ENCODE data around the gene HNF1A. TPM values are rescaled to one million over a fixed set of nuclear protein-coding genes. Genes with fewer than 3 reads are reported as not detected.
A peak's percentile ranks its signal among the peaks of the same experiment; 100 is the strongest.

The HNF1A gene
- total and polyA plus RNA-seq, 2 of the 13 experiments (the other 11 are each of a cell fraction or from before 2014, with no cell fraction given) = 13.4 to 34.7 TPM

DNA sequence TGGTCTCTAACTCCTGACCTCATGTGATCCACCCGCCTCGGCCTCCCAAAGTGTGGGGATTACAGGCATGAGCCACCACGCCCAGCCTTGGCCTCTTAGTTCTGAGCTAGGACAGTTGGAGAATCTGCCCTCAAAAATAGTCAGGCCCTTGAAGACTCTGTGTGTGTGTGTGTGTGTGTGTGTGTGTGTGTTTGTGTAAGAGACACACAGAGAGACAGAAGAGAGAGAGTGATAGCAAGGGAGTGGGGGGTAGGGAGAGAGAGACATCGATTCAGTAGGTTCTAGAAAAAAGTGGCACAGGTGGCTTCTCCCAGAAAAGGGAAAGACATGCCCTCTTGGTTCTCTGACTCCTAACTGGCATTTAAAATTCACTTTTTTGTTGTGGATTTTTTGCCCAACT, 5.4 kb downstream of the HNF1A start (continued):
- TF ChIP-seq, protein P1, sequence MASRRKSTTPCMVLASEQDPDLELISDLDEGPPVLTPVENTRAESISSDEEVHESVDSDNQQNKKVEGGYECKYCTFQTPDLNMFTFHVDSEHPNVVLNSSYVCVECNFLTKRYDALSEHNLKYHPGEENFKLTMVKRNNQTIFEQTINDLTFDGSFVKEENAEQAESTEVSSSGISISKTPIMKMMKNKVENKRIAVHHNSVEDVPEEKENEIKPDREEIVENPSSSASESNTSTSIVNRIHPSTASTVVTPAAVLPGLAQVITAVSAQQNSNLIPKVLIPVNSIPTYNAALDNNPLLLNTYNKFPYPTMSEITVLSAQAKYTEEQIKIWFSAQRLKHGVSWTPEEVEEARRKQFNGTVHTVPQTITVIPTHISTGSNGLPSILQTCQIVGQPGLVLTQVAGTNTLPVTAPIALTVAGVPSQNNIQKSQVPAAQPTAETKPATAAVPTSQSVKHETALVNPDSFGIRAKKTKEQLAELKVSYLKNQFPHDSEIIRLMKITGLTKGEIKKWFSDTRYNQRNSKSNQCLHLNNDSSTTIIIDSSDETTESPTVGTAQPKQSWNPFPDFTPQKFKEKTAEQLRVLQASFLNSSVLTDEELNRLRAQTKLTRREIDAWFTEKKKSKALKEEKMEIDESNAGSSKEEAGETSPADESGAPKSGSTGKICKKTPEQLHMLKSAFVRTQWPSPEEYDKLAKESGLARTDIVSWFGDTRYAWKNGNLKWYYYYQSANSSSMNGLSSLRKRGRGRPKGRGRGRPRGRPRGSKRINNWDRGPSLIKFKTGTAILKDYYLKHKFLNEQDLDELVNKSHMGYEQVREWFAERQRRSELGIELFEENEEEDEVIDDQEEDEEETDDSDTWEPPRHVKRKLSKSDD (CRISPR knock-in tag; IDR thresholded peaks at IDR 0.05; ENCODE audit: low read depth) = 0 out of 2 replicates have a peak, but pooled peaks have one; percentile 15
- no peak for TF ChIP-seq GATAD1 (CRISPR knock-in tag; IDR thresholded peaks at IDR 0.05)

DNA sequence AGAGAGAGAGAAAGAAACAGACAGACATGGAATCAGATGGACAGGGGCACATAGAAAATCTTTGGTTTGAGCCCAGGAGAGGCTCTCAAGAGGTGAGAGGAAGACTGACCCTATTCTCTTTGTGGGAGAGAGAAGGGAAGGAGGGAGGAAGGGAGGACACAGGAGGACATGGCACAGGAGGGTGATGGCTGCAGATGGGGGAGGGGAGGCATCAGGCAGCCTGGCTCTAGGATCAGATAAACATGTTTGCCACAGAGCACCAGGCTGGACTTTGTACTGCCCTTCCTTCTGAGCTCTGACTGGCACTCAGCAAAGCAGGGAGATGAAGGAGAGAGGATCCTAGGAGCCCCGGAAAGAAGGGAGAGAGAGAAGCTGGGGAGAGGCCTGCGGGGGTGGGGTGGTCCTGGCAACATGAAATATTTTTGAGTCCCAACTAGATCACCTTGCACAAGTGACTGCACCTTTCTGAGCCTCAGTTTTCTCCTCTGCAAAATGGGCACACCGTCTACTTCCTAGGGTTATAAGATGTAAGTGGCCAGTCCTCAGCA, 6.1 kb downstream of the HNF1A start:
- no peak overlapping the region for H2AFZ ChIP-seq (ENCODE audit: low read length)
- H3K4me1 ChIP-seq (ENCODE audit: insufficient read depth, low read length) = peaks cover 50% of the 10 kb centered on the region
- H3K4me3 ChIP-seq (replicated peaks in 1 of 3; ENCODE audit: insufficient read depth in 1 of 3, low read depth in 2 of 3, low read length in 3 of 3) = peak overlapping the region in 1 of 3 experiments; percentile 35; a peak in 1 of 6 replicates
- no peaks in the 10 kb centered on the region for H3K9me3 ChIP-seq (ENCODE audit: low read length)
- CTCF ChIA-PET (ENCODE audit: low intra/inter-chr PET ratio, low total read pairs) = no interaction called here
- FAIRE-seq (peak; percentile 73), ATAC-seq (peak; percentile 9), DNase-seq (ENCODE audit: low spot score) (peak; percentile 87)
- H4K20me1 ChIP-seq (ENCODE audit: insufficient read depth, low read length) = no peaks in the 10 kb centered on the region
- intact Hi-C loops (cut with micrococcal nuclease; ENCODE audit: unreplicated experiment) (no loop called here), in situ Hi-C loops (cut with HindIII; ENCODE audit: extremely low pct_ligation_motif_present, low pct_unique_long_range_greater_than_20kb) (no loop called here)
- H3K27ac ChIP-seq (ENCODE audit: extremely low read length, insufficient read depth, low read length) = peak overlapping the region; percentile 75
- peaks cover 11 to 23% of the 10 kb centered on the region in 2 experiments for H3K36me3 ChIP-seq (replicated peaks in 1 of 2; ENCODE audit: control insufficient read depth in 1 of 2, insufficient read depth in 2 of 2, low read length in 2 of 2)
- peak overlapping the region; percentile 54 for H3K9ac ChIP-seq (ENCODE audit: insufficient read depth, low read depth, low read length)
- POLR2A ChIA-PET = interaction anchor here (0.9 to 6.9 kb wide), 9 partner anchors 9 to 26 kb away, joined by 3 to 99 read pairs (median 9); no protein-coding TSS in a partner anchor
- 48% methylated on average over 3 of the region's 3 CpGs for WGBS (ENCODE audit: low lambda C conversion rate)
- BruUV-seq (replicated peaks) = no TSS peak
- H3K79me2 ChIP-seq (ENCODE audit: insufficient read depth, low read length) = peaks cover 48% of the 10 kb centered on the region
- H3K27me3 ChIP-seq (ENCODE audit: control insufficient read depth in 1 of 2, insufficient read depth in 2 of 2, low read length in 2 of 2) = no peaks in the 10 kb centered on the region; a peak in 1 of 5 replicates
- H3K4me2 ChIP-seq (ENCODE audit: low read depth, low read length) = peak overlapping the region; percentile 71
- TF ChIP-seq NFIB (CRISPR knock-in tag; IDR thresholded peaks at IDR 0.05; ENCODE audit: borderline replicate concordance) (no peak), ARNTL (CRISPR knock-in tag; IDR thresholded peaks at IDR 0.05) (no peak), GTF2F1 (IDR thresholded peaks at IDR 0.05; ENCODE audit: low read length) (no peak), ZNF773 (CRISPR knock-in tag; IDR thresholded peaks at IDR 0.05; ENCODE audit: borderline replicate concordance) (no peak), HDAC2 (CRISPR knock-in tag; IDR thresholded peaks at IDR 0.05) (peak; percentile 56), ZBTB21 (CRISPR knock-in tag; IDR thresholded peaks at IDR 0.05) (no peak), SATB2 (CRISPR knock-in tag; IDR thresholded peaks at IDR 0.05) (no peak), ZSCAN22 (CRISPR knock-in tag; IDR thresholded peaks at IDR 0.05) (no peak), ZZZ3 (CRISPR knock-in tag; IDR thresholded peaks at IDR 0.05; ENCODE audit: borderline replicate concordance) (no peak), ZNF781 (CRISPR knock-in tag; IDR thresholded peaks at IDR 0.05; ENCODE audit: borderline replicate concordance, not compliant biosample characterization) (no peak), RBFOX2 (IDR thresholded peaks at IDR 0.05; ENCODE audit: low read depth, low read length) (peak; percentile 52; the same call in 1 of the 2 replicates), ESRRA (CRISPR knock-in tag; IDR thresholded peaks at IDR 0.05; ENCODE audit: low read depth) (no peak), U2AF2 (IDR thresholded peaks at IDR 0.05; ENCODE audit: low read depth, low read length) (no peak)
- TF ChIP-seq, protein P2, sequence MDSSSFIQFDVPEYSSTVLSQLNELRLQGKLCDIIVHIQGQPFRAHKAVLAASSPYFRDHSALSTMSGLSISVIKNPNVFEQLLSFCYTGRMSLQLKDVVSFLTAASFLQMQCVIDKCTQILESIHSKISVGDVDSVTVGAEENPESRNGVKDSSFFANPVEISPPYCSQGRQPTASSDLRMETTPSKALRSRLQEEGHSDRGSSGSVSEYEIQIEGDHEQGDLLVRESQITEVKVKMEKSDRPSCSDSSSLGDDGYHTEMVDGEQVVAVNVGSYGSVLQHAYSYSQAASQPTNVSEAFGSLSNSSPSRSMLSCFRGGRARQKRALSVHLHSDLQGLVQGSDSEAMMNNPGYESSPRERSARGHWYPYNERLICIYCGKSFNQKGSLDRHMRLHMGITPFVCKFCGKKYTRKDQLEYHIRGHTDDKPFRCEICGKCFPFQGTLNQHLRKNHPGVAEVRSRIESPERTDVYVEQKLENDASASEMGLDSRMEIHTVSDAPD (CRISPR knock-in tag; IDR thresholded peaks at IDR 0.05) = 0 out of 2 replicates have a peak, but pooled peaks have one; percentile 37
- TF ChIP-seq, protein P3, sequence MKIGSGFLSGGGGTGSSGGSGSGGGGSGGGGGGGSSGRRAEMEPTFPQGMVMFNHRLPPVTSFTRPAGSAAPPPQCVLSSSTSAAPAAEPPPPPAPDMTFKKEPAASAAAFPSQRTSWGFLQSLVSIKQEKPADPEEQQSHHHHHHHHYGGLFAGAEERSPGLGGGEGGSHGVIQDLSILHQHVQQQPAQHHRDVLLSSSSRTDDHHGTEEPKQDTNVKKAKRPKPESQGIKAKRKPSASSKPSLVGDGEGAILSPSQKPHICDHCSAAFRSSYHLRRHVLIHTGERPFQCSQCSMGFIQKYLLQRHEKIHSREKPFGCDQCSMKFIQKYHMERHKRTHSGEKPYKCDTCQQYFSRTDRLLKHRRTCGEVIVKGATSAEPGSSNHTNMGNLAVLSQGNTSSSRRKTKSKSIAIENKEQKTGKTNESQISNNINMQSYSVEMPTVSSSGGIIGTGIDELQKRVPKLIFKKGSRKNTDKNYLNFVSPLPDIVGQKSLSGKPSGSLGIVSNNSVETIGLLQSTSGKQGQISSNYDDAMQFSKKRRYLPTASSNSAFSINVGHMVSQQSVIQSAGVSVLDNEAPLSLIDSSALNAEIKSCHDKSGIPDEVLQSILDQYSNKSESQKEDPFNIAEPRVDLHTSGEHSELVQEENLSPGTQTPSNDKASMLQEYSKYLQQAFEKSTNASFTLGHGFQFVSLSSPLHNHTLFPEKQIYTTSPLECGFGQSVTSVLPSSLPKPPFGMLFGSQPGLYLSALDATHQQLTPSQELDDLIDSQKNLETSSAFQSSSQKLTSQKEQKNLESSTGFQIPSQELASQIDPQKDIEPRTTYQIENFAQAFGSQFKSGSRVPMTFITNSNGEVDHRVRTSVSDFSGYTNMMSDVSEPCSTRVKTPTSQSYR (CRISPR knock-in tag; IDR thresholded peaks at IDR 0.05; ENCODE audit: borderline replicate concordance) = peak; percentile 98

Data from HepG2 (cell line).